Measurements from ENCODE around the gene POPDC2. TPM values are rescaled to one million over a fixed set of nuclear protein-coding genes. Genes with fewer than 3 reads are reported as not detected.

The POPDC2 gene
- total RNA-seq: 1.0 and 1.2 TPM in 2 replicates

DNA sequence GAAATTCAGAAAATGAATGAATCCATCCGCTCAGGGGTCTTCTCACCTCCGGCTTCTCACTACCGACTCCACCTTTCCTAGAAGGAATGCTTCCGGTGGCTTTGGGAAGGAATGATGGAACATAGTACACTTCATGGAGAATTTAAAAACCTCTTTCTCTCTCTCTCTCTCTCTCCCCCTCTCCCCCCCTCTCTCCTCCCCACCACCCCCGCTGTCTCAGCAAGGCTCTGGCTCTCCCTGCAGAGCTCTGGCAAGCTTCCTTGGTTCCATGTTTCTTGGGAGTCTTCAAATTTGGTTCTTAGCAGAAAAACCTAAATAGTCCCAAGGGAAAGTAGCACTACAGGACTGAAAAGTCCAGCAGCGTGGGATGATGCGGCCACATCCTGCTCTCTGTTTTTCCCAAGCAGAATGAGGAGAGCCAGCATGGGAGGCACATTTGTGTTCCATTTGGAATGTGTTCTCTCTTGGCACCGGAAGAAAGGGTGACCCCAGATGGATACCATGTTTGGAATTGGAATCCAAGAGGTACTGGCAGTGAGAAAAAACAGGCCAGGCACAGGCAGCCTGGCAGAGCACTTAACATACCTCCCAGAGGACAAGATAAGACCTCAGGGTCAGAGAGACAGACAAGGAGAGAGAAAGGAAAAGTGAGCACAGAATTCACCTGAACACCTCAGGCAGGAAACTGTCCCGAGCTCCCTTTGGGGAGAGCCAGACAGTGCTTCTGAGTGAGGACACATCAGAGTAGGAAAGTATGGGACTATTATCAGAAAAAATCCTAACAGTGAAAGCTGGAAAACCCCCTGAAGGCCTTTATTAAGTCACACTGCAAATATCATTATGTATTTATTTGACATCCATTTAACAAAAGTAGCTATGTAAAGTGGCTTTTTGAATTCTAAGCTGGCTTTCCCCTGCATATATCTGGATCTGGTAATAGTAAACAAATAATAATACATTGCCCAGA, at the start of gene POPDC2:
Gene POPDC2, minus strand, starts transcription at position 116 of the 967 bp plus-strand sequence. CDS start 166 bp downstream, outside the sequence.
- H3K36me3 Mint-ChIP-seq (ENCODE audit: low read depth): peaks cover 1% of the 10 kb centered on the region
- H3K4me3 Mint-ChIP-seq: no peak within 1 kb of the TSS
- no peak for DNase-seq (ENCODE audit: low spot score)
- H3K27me3 Mint-ChIP-seq (ENCODE audit: insufficient read depth): no peaks in the 10 kb centered on the region
- intact Hi-C loops (cut with micrococcal nuclease): no loop called here
- peaks cover 22% of the 10 kb centered on the region for H3K4me1 Mint-ChIP-seq (ENCODE audit: low read depth)
- no peaks in the 10 kb centered on the region for H3K9me3 Mint-ChIP-seq
- H3K27ac Mint-ChIP-seq: no peak within 1 kb of the TSS

DNA sequence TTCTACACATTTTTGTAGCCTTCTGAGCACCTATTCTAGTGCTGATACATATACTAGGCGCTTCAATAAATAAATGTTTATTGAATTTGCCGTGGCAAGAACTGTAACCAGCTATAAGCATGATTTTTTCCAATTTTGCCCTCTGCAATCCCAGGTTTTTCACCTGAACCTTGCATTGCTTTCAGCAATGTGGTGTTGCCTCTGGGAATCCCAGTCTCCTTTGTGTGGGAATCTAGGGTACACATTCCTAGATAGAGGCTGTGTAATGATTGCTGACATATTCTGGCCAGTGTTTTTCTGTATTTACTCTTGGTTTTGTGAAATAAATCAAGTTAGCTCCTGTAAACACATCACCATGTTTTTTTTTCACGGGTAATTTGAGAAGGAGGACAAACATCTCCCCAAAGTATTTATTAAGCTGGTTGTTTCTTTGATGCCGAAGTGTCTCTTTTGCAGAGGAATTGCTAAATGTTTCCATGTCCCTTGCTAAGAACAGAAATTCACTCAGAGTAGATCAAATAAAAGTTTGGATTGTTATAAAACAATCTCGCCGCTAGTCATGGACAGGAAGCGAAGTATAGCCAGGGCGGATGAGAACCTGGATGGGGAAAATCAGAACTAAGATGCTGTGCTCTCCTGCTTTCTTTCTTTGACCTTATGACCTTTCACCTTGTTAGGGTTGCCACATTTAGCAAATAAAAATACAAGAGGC, 43.6 kb upstream of the POPDC2 start:
- intact Hi-C loops (cut with micrococcal nuclease): loop anchor here (5.0 to 10.0 kb wide), 3 partner anchors 211 to 759 kb away; partner anchors contain the start of gene LRRC58

GRCh38 chr3:119702530-119703527, 42.4 kb upstream of the POPDC2 start, which contains the start of gene CFAP91:
Gene CFAP91, plus strand, starts transcription at chr3:119703022. Its CDS starts 77 bp downstream, at chr3:119703099.
- peaks cover 7% of the 10 kb centered on the region for H3K36me3 Mint-ChIP-seq (ENCODE audit: low read depth)
- H3K4me1 Mint-ChIP-seq (ENCODE audit: low read depth): peaks cover 37% of the 10 kb centered on the region
- H3K9me3 Mint-ChIP-seq: peaks cover 9% of the 10 kb centered on the region
- intact Hi-C loops (cut with micrococcal nuclease): loop anchor here (5.0 to 10.0 kb wide), 3 partner anchors 212 to 758 kb away; partner anchors contain the start of gene LRRC58
- peaks cover 29% of the 10 kb centered on the region for H3K27me3 Mint-ChIP-seq (ENCODE audit: insufficient read depth)
- H3K4me3 Mint-ChIP-seq: peak within 1 kb of the TSS; percentile 67
- H3K27ac Mint-ChIP-seq: no peak within 1 kb of the TSS
- DNase-seq (ENCODE audit: low spot score): peak; percentile 78

More for the DNA sequence above, 43.6 kb upstream of the POPDC2 start:
- DNase-seq (ENCODE audit: low spot score): no peak
- Mint-ChIP-seq H3K4me3 (peak overlapping the region; percentile 67), H3K27me3 (ENCODE audit: insufficient read depth) (peaks cover 29% of the 10 kb centered on the region), H3K36me3 (ENCODE audit: low read depth) (peaks cover 6% of the 10 kb centered on the region), H3K4me1 (ENCODE audit: low read depth) (peaks cover 37% of the 10 kb centered on the region), H3K27ac (no peak overlapping the region), H3K9me3 (peaks cover 9% of the 10 kb centered on the region)

GRCh38 chr3:119700920-119701734, 40.7 kb upstream of the POPDC2 start:
- peaks cover 47% of the 10 kb centered on the region for H3K4me1 Mint-ChIP-seq (ENCODE audit: low read depth)
- peaks cover 19% of the 10 kb centered on the region for H3K27me3 Mint-ChIP-seq (ENCODE audit: insufficient read depth)
- H3K9me3 Mint-ChIP-seq: peaks cover 9% of the 10 kb centered on the region
- peak overlapping the region; percentile 87 for H3K27ac Mint-ChIP-seq
- H3K36me3 Mint-ChIP-seq (ENCODE audit: low read depth): peaks cover 7% of the 10 kb centered on the region
- DNase-seq (ENCODE audit: low spot score): no peak
- peak overlapping the region; percentile 64 for H3K4me3 Mint-ChIP-seq
- intact Hi-C loops (cut with micrococcal nuclease): loop anchor here (1.0 to 10.0 kb wide), 11 partner anchors 24 to 756 kb away; partner anchors contain the start of genes B4GALT4, COX17, GSK3B and LRRC58

GRCh38 chr3:119700269-119700919, 40.0 kb upstream of the POPDC2 start:
- intact Hi-C loops (cut with micrococcal nuclease): loop anchor here (1.0 to 10.0 kb wide), 11 partner anchors 23 to 756 kb away; partner anchors contain the start of genes B4GALT4, COX17, GSK3B and LRRC58
- Mint-ChIP-seq H3K36me3 (ENCODE audit: low read depth) (peaks cover 7% of the 10 kb centered on the region), H3K9me3 (peaks cover 9% of the 10 kb centered on the region), H3K4me1 (ENCODE audit: low read depth) (peaks cover 47% of the 10 kb centered on the region), H3K27ac (peak overlapping the region; percentile 87), H3K27me3 (ENCODE audit: insufficient read depth) (peaks cover 15% of the 10 kb centered on the region), H3K4me3 (peak overlapping the region; percentile 64)
- peak; percentile 52 for DNase-seq (ENCODE audit: low spot score)

DNA sequence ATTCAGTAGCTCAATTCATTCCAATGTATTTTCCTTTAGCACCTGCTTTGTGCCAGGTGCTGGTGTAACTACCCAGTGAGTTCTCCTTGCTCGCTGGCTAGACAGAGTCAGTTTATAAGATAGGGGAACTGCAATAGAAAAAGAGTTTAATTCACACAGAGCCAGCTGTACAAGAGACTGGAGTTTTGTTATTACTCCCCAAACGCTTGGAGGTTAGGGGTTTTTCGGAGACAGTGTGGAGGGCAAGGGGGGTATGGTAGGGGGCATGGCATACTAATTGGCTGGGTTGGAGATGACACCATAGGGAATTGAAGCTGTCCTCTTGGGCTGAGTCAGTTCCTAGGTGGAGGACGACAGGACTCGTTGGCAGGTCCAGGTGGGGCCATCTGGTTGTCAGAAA, 37.0 kb upstream of the POPDC2 start:
- Mint-ChIP-seq H3K4me1 (ENCODE audit: low read depth) (peaks cover 42% of the 10 kb centered on the region), H3K27ac (no peak overlapping the region), H3K36me3 (ENCODE audit: low read depth) (peaks cover 7% of the 10 kb centered on the region), H3K9me3 (peaks cover 9% of the 10 kb centered on the region), H3K27me3 (ENCODE audit: insufficient read depth) (no peaks in the 10 kb centered on the region), H3K4me3 (no peak overlapping the region)
- no peak for DNase-seq (ENCODE audit: low spot score)
- intact Hi-C loops (cut with micrococcal nuclease): no loop called here

DNA sequence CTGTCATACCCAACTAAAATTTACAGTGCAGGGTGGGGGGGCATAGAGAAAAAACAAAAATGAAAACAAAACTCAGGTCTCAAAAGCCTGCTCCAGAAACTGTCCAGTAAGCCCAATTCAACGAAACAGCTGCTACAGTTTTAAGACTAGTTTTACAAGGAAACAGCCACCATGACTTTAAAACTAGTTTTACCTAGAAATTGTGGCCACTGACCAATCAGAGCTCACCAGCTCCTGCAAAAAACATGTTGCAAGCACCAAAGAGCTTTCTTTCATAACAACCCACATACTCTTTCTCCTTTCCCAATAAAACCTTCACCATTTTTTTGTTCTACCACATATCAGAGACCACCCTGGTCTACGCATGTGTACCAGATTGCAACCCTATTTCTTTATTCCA, 35.1 kb upstream of the POPDC2 start:
- H3K36me3 Mint-ChIP-seq (ENCODE audit: low read depth): peaks cover 1% of the 10 kb centered on the region
- no peak for DNase-seq (ENCODE audit: low spot score)
- no peaks in the 10 kb centered on the region for H3K27me3 Mint-ChIP-seq (ENCODE audit: insufficient read depth)
- peaks cover 23% of the 10 kb centered on the region for H3K4me1 Mint-ChIP-seq (ENCODE audit: low read depth)
- no peaks in the 10 kb centered on the region for H3K9me3 Mint-ChIP-seq
- no peak overlapping the region for H3K4me3 Mint-ChIP-seq
- no peak overlapping the region for H3K27ac Mint-ChIP-seq
- intact Hi-C loops (cut with micrococcal nuclease): no loop called here

- intact Hi-C loops (cut with micrococcal nuclease): no loop called here
- no peak overlapping the region for H3K27ac Mint-ChIP-seq
- no peaks in the 10 kb centered on the region for H3K4me1 Mint-ChIP-seq (ENCODE audit: low read depth)
- no peaks in the 10 kb centered on the region for H3K36me3 Mint-ChIP-seq (ENCODE audit: low read depth)
- H3K4me3 Mint-ChIP-seq: no peak overlapping the region
- H3K27me3 Mint-ChIP-seq (ENCODE audit: insufficient read depth): no peaks in the 10 kb centered on the region
- H3K9me3 Mint-ChIP-seq: peaks cover 7% of the 10 kb centered on the region
- no peak for DNase-seq (ENCODE audit: low spot score)
Measured at GRCh38 chr3:119690043-119690656, 29.8 kb upstream of the POPDC2 start.

- Mint-ChIP-seq H3K9me3 (peaks cover 7% of the 10 kb centered on the region), H3K27me3 (ENCODE audit: insufficient read depth) (no peaks in the 10 kb centered on the region), H3K4me3 (no peak overlapping the region), H3K27ac (no peak overlapping the region), H3K36me3 (ENCODE audit: low read depth) (no peaks in the 10 kb centered on the region), H3K4me1 (ENCODE audit: low read depth) (no peaks in the 10 kb centered on the region)
- intact Hi-C loops (cut with micrococcal nuclease): loop anchor here (5.0 to 10.0 kb wide), 2 partner anchors 586 to 649 kb away; partner anchors contain the start of gene IGSF11
- no peak for DNase-seq (ENCODE audit: low spot score)
Measured at GRCh38 chr3:119683421-119683820, 23.0 kb upstream of the POPDC2 start.

DNA sequence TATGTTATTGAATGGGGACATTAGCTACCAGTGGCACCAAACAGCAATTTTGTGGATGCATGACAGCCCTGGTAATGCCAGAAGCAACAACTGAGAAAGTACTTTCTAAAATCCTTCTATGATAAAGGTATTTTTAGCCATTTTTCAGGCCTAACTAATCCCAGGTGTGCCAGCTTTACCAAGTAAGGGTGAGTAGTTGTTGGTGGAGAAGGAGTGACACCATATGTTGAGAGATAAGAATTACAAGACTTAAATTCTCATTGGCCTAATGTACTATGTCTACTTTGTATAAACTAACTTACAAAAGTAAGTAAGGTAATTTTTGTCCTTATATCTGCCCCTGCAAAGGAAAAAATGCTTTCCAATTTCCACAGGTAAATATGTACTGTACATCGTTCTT, 20.9 kb upstream of the POPDC2 start:
- no peak overlapping the region for H3K27ac Mint-ChIP-seq

More for the DNA sequence above, 20.9 kb upstream of the POPDC2 start:
- peaks cover 2% of the 10 kb centered on the region for H3K27me3 Mint-ChIP-seq (ENCODE audit: insufficient read depth)
- peaks cover 13% of the 10 kb centered on the region for H3K4me1 Mint-ChIP-seq (ENCODE audit: low read depth)
- DNase-seq (ENCODE audit: low spot score): no peak
- intact Hi-C loops (cut with micrococcal nuclease): loop anchor here (1.0 to 10.0 kb wide), 6 partner anchors 406 to 797 kb away; partner anchors contain the start of gene IGSF11
- no peak overlapping the region for H3K4me3 Mint-ChIP-seq
- H3K36me3 Mint-ChIP-seq (ENCODE audit: low read depth): peaks cover 2% of the 10 kb centered on the region
- no peaks in the 10 kb centered on the region for H3K9me3 Mint-ChIP-seq

All from activated T-helper 1 cell treated with anti-CD3 and anti-CD28 coated beads, Interleukin-12 subunit alpha, Interleukin-12 subunit beta, Interleukin-2, Interleukin-4 antibody, amounts not matched to agents 30 ng/mL and 10 ng/mL and 1 ng/mL, durations not matched to agents 14 hours and 24 hours and 36 hours (primary cell).